ENCODE results near the gene STN1. TPM values are rescaled to one million over a fixed set of nuclear protein-coding genes. Genes with fewer than 3 reads are reported as not detected.

STN1 gene
- total RNA-seq, 1 donor = 23.3 TPM

DNA sequence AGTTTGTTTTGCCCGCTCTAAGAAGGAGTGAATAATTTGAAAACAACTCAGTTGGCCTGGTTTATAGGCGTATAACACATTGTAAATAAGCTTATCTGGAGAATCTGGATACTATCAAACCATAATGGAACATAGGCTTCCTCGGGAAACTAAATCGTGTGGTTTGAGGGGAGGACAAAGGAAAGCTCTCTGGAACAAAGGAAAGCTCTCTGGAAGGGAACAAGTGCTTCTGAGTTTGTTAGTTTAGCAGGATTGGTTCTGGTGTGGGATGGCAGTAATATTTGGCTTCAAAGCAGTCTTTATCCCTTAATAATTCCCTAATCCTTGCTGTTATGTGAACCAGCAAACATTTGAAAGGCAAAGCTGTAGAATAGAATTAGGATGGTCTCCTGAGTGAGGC, 34.0 kb upstream of the STN1 start:
- no peak overlapping the region for H3K4me3 ChIP-seq (ENCODE audit: low read depth, low read length)
- DNase-seq (ENCODE audit: low read depth) = no peak
- TF ChIP-seq, protein P1, sequence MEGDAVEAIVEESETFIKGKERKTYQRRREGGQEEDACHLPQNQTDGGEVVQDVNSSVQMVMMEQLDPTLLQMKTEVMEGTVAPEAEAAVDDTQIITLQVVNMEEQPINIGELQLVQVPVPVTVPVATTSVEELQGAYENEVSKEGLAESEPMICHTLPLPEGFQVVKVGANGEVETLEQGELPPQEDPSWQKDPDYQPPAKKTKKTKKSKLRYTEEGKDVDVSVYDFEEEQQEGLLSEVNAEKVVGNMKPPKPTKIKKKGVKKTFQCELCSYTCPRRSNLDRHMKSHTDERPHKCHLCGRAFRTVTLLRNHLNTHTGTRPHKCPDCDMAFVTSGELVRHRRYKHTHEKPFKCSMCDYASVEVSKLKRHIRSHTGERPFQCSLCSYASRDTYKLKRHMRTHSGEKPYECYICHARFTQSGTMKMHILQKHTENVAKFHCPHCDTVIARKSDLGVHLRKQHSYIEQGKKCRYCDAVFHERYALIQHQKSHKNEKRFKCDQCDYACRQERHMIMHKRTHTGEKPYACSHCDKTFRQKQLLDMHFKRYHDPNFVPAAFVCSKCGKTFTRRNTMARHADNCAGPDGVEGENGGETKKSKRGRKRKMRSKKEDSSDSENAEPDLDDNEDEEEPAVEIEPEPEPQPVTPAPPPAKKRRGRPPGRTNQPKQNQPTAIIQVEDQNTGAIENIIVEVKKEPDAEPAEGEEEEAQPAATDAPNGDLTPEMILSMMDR (IDR thresholded peaks at IDR 0.05; ENCODE audit: insufficient read depth, low read depth, low read length) = no peak

GRCh38 chr10:103951183-103951582, 33.2 kb upstream of the STN1 start:
- H3K4me3 ChIP-seq (ENCODE audit: low read depth, low read length) = no peak overlapping the region
- DNase-seq (ENCODE audit: low read depth) = no peak
- TF ChIP-seq, protein P1 (IDR thresholded peaks at IDR 0.05; ENCODE audit: insufficient read depth, low read depth, low read length) = no peak

DNA sequence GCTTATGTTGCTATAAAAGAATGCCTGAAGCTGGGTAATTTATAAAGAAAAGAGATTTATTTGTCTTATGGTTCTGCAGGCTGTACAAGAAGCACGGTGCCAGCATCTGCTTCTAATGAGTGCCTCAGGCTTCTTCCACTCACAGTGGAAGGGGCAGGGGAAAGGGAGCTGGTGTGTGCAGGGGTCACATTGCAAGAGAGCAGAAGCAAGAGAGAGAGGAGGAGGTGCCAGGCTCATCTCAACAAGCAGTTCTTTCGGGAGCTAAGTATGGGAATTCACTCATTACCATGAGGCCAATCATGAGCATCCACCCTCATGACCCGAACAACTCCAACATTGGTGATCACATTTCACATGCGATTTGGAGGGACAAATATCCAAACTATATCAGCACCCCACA, 31.7 kb upstream of the STN1 start:
- TF ChIP-seq, protein P1 (IDR thresholded peaks at IDR 0.05; ENCODE audit: insufficient read depth, low read depth, low read length) = no peak
- H3K4me3 ChIP-seq (ENCODE audit: low read depth, low read length) = no peak overlapping the region
- DNase-seq (ENCODE audit: low read depth) = no peak

GRCh38 chr10:103947799-103948516, 30.0 kb upstream of the STN1 start:
- TF ChIP-seq, protein P1 (IDR thresholded peaks at IDR 0.05; ENCODE audit: insufficient read depth, low read depth, low read length) = no peak
- no peak for DNase-seq (ENCODE audit: low read depth)

DNA sequence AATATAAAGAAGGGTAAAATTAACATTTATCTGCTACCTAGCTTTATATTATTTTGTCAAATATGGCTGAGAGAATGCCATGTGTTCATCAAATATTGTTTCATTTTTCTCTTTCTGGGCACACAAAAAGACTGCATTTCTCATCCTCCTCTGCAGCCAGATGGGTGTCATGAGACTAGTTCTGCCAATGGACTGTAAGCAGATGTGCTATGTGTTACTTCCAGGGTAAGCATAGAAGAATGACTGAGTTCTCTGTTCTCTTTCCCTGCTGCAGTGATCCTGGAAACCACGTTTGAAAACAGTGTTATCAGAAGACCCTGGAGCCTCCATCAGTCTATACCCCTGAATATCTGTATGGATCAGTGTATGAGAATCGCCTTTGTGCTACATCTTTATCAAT, 24.9 kb upstream of the STN1 start:
- TF ChIP-seq, protein P1 (IDR thresholded peaks at IDR 0.05; ENCODE audit: insufficient read depth, low read depth, low read length) = no peak
- DNase-seq (ENCODE audit: low read depth) = no peak
- H3K4me3 ChIP-seq (ENCODE audit: low read depth, low read length) = no peak overlapping the region

More at GRCh38 chr10:103947799-103948516, 30.0 kb upstream of the STN1 start:
- no peak overlapping the region for H3K4me3 ChIP-seq (ENCODE audit: low read depth, low read length)

- no peak for DNase-seq (ENCODE audit: low read depth)
- TF ChIP-seq, protein P1 (IDR thresholded peaks at IDR 0.05; ENCODE audit: insufficient read depth, low read depth, low read length) = no peak
- no peak overlapping the region for H3K4me3 ChIP-seq (ENCODE audit: low read depth, low read length)
These were observed 23.8 kb upstream of the STN1 start for GRCh38 chr10:103941801-103942200.

DNA sequence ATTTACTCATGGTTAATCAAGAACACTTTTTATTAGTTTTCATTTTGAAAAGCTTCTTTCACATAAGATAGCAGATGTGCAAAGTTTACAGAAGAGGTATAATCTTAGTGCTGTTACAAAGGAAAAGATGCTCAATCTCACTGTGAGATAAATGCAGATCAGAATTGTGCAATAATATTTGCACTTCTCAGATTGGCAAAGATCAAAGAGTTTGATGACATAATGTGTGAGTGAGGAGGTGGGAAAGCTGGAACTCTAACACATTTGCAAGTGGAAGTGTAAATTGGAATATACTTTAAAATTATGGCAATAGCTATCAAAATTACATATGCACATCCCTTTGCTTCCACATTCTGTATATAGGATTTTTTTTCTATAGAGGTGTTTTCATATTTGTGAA, 21.5 kb upstream of the STN1 start:
- TF ChIP-seq, protein P1 (IDR thresholded peaks at IDR 0.05; ENCODE audit: insufficient read depth, low read depth, low read length) = no peak
- H3K4me3 ChIP-seq (ENCODE audit: low read depth, low read length) = no peak overlapping the region
- DNase-seq (ENCODE audit: low read depth) = no peak
